Measurements from ENCODE around the gene ELOVL7.
"Not testable (repeated sequence)": the region's sequence is repeated elsewhere in the genome, so short reads cannot be mapped to it uniquely, and the experiment has no call there.

ELOVL7 gene

DNA sequence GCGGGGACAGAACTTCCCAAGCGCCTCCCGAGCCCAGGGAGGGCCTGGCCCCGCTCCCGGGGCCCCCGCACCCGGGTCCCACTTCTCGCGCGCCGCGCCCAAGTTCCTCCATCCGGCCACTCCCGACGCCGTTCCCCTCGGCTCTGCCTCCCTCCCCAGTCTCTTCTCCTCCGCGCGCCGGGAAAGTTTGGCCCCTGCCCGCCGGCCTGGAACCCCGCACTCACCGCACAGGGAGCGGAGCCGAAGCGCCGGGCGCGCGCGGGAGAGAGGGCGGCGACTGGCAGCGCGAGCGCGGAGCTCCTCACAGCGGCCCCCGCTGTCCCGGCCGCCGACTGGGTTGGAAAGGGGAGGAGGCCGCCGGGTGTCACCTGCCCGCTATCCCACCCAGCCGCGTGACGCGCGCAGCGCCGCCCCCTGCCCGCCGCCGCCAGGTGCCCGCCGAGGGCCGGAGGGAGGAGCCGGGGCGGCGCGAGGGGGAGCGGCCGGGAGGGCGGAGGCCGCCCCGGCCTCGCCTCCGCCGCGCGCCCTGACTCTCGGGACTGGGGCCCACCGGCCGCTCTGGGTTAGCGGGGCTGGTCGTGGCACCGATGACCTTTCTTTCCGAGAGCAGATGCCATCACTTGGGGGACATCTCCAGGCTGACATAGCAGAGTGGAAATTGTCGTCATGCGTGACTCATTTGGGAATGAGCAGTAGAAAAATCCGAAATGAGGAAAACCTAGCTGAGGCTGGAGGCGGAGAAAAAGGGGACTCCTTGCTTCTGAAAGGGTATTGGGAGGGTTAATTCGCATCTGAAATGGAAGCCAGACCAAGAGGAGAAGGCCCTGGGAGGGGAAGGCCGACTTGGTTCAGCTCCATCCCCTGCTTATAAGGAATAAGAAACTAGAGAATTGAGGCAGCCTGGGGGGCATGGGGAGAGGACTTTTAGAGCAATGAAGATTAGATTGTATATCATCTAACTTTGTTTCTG lies at the start of gene ELOVL7:
Gene ELOVL7, minus strand, starts transcription at position 334 of the 970 bp plus-strand sequence. CDS start 56,872 bp downstream, outside the sequence.
- DNase-seq, result peak; percentile 61

DNA sequence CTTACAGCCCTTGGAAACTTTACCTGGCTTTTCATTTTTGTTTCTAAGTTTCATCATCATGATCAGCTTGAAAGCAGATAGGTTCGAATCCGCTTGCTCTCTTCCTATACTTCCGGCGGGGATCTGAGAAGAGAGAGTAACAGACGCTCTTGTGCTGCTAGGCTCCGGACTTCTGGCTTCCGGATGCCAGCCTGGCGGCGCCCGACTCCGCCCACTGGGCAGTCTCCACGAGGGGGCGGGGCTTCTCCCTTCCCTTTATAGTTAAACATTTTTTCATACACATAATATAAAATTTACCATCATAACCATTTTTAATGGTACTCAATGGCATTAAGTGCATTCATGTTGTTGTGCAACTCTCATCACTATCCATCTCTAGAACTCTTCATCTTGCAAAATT lies 49.5 kb upstream of the ELOVL7 start:
- no peak for DNase-seq

DNA sequence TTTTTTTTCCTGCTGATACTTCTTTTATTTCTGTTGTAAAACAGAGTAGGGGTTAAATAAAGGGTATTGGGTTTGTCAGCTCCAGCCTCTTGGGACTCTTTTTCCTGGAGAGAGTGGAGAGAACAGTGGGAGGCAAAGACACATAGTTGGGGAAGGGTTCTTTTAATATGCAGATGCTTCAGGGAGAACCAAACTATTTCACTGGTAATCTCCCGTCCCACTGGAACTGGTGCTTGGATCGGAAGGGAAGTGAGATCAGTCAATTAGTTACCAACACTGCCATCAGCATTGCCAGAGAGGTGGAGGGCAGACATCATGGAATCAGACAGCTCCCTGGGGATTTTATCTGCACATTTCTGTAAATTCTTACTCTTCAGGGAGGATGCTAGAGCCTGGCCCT lies 47.6 kb upstream of the ELOVL7 start:
- no peak for DNase-seq

DNA sequence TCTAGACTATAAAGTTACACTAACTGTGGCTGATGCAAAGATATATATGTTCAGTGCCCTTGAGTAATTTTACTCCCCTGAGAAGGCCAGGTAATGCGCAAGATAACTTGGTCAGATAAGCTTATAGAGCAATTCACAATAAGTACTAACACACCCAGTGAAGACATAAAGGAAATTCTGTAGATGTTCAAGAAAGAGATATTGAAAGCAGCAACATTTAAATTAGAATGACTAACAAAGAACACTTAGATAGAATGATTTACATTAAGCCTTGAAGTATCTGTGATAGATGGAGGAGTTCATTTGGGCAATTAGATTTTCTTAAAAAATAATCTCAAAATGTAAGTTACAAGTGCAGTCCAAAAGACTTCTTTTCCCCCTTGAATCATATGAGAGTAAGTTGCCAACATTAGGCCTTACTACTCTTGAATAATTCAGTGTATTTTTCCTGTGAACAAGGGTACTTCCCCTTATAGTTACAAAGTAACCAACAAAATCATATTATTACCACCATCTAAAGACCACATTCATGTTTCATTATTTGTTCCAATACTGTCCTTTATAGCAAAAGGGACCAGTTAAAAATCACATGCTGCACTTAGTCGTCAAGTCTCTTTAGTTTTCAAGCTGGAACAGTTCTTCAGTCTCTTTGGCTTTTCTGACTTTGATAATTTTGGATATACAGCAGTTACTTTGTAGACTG lies 44.4 kb upstream of the ELOVL7 start:
- DNase-seq, result no peak

DNA sequence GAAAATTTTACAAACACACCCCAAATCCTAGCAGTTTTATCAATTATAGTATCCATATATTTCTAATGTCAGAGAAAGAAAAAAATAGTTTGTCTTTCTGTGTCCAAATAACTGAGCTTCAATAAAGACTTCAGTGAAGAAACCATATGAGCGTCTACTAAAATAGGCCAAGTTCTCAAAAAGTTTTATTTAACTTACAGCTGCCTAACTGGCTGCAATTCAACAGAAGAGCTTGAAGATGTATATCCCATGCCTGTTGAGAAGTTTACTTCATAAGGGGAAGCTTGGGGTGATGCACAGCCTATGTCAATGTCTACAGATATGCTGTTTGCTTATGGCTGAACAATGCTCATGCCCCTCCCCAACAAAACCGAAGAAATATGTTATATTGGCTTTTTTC lies 43.7 kb upstream of the ELOVL7 start:
- DNase-seq, result no peak

DNA sequence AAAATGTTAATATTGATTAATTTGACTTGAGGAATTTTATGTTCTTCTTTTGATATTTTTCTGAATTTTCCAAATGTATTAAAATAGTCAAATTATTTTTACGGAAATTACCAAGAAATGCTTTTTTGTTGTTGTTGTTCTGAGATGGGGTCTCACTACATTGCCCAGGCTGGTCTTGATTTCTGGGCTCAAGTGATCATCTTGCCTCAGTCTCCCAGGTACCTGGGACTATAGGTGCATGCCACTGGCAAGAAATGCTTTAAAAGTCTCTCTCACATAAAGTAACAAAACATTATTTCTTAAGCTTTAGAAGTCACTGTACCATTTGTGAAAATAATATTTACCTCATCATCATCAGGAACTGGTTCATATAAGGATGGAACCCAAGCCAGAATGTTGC lies 43.0 kb upstream of the ELOVL7 start:
- no peak for DNase-seq

DNA sequence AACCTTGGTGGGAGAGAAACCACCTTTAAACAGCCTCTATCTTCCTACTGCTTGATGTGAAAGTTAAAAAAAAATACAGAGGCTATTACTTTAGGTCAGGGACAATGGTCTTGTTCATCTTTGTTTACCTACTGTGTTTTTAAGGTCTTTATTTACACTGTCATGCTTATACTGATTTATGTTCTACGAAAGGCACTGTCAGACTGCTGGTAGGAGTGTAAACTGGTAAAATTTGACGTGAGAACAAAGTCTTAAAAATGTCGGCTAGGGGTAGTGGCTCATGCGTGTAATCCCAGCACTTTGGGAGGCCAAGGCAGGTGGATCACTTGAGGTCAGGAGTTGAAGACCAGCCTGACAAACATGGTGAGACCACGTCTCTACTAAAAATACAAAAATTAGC lies 42.1 kb upstream of the ELOVL7 start:
- no peak for DNase-seq

DNA sequence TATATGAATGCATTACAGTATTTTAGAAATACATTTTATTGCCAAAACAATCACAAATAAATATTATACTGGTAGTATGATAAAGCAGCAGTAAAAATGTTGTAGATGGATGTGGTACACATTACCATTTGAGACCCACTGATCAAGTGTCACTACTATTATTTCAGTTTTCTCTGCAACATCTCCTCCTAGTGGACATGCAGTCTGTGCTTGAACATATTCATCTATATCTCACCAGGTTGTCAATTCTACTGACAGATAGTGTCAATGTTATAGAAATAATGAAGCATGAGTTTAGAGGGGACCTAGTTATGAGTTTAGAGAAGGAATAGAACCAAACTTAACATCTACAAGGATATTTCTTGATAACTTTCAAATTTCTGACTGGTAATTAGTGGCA lies 39.2 kb upstream of the ELOVL7 start:
- DNase-seq, result no peak

DNA sequence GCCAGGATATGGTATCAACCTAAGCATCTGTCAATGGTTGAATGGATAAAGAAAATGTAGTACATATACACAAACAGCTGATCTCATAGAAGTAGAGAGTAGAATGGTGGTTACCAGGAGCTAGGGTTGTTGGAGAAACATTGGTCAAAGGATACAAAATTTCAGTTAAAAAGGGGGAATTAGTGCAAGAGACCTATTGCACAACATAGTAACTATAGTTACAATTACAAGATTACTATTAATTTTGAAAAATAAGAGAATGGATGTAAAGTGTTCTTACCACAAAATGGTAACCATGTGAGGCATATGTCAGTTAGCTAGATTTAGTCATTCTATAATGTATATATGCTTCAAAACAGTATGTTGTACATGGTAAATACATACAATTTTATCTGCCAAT lies 28.8 kb upstream of the ELOVL7 start:
- no peak for DNase-seq

DNA sequence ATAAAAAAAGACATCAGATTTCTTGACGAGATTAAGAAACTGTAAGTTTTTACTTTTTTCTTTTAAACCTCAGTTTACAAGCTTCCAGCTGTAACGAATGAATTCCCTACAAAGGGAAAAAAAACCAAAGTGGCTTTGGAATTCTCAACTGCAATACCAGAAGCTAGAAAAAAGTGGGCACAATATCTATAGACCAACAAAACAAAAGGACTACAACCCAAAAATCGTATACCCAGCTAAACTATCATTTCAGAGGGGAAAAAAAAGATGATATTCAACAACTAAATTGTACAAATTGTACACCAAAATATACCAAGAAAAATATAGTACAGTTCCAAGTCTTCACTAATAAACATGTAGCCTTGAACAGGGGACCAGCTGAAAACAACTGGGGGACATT lies 26.8 kb upstream of the ELOVL7 start:
- DNase-seq, result no peak

DNA sequence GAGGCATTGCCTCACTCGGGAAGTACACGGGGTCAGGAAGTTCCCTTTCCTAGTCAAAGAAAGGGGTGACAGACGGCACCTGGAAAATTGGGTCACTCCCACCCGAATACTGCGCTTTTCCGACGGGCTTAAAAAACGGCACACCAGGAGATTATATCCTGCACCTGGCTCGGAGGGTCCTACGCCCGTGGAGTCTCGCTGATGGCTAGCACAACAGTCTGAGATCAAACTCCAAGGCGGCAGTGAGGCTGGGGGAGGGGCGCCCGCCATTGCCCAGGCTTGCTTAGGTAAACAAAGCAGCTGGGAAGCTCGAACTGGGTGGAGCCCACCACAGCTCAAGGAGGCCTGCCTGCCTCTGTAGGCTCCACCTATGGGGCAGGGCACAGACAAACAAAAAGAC lies 16.5 kb upstream of the ELOVL7 start:
- not testable (repeated sequence) for DNase-seq

DNA sequence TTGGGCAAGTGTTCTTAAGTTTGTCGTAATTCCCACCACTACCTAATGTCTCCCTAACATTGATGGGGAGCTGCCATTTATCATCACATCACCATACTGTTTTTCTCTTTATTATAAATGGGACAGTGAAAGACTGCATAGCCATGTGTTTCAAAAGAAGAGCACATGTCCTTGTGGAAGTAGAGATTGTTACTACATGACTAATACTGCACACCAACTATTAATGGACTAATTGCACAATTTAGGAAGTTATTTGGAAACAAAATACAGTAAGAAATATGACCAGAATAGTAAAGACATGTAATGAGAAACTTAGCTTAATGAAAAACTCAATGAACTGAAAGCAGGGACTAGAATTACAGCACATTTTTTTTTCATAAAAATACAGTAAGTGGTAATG lies 12.0 kb upstream of the ELOVL7 start:
- DNase-seq, result no peak

DNA sequence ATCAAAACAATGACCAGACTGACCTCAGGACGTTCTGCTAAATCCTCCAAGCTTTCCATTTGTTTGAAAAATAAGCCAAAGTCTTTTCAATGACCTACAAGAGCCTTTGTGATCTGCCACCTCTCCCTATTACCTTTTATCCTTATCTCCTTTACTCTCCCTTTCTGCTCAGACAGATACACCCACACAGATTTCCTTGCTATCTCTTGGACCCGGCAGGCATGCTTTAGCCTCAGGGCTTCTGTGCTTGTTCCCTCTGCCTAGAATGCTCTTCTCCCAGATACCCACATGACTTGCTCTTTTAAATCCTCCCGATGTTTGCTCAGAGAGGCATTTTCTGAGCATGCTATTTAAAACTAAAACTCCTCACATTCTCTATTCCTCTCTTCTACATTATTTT lies 8.9 kb upstream of the ELOVL7 start:
- DNase-seq, result no peak

DNA sequence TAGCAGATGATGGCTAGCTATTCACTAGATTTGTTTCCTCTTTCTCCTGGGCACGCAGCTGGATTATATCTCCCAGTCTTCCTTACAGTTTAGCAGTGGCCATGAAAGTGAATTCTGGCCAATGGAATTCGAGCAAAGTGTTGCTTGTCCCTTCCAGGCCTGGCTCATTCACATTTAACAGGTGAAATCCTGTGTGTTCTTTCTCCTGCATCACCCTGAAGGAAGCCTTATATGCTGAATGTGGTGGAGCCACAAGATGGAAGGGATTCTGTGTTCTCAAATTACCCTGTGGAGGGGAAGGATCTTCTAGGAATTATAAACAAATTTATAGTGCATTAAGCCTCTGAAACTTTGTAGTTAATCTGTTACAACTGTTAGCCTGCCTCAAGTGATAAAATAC lies 8.2 kb upstream of the ELOVL7 start:
- no peak for DNase-seq

DNA sequence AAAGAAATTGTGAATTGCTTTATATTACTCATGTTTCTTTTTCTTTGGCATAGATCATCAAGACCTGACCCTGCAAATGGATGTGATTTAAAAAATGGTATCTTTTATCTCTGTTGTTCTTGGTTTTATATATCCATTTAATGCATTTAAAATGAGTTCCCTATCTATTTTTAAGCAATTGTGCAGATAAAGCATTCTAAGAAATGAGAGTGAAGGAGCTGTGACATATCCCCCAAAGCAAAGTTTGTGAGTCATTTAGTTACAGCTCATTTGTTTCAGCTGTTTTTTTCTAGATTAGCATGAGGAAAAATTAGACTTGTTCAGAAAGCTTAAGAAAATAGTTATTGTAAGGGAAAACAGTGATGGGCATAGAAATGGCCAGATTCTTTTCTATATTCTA lies 7.6 kb upstream of the ELOVL7 start:
- no peak for DNase-seq

DNA sequence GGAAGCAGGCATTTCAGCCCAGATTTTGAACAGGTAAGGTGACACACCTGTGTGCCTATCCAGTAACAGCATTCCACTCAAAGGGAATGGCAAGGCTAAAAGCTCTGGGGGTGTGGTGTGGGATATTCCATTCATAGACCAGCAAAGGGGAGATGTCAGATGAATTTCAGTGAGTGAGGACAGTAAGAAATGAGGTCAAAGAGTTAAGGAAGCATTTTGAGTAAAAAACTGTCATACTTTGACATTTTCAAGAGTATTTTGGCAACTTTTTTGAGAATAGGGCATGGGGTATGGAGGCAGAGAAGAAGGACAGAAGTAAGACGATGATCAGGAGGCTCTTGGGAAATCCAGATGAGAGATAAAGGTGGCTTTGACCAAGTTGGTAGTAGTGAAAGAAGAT lies 2.2 kb upstream of the ELOVL7 start:
- DNase-seq, result no peak

DNA sequence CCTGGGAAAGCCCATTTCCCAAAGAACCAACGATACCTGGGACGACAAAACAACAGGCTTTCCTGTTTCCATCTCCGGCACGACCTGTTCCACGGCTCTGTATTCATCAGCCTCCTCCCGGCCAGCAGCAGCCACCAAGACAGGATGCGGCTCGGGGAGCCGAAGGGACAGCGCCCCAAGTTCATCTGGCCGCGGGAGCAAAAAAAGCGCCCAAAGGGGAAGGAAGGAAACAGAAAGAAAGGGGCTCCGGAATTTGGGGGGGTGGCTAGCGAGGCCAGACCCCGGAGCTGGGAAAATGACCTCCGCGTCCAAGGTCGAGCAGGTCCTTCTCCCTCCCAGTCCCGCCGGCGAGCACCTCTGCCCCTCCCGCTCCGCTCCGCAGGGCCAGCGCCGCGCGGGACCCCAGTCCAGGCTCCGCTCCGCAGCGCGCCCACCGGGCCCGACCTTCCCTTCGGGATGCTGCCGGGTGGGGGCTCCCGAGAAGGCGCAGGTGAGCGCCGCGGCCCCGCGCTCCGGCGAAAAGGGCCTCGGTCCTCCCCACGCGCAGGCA lies 608 bp downstream of the ELOVL7 start:
- DNase-seq, result peak; percentile 14

DNA sequence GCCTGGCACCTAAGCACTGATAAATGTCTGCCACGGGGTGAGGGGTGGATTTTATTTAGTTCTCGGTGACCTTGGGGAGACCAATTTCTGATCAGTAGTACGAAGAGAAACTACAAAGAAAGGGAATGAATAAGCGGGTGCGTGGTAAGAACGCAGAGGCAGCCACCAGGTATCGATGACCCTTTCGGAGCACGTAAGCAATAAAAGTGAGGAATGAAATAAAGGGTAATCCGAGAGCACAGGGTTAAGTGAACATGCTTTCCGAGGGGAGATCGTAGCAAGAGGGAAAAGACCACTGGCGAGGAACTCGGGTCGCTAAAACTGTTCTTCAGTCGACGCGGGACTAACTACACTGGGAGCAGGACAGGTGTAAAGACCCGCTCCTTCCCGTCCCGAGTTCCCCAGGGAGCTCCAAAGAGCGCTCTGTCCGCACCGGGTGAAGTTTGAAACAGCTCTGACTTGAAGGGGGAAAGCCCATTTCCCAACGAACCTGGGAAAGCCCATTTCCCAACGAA lies 1.1 kb downstream of the ELOVL7 start:
- DNase-seq, result no peak

DNA sequence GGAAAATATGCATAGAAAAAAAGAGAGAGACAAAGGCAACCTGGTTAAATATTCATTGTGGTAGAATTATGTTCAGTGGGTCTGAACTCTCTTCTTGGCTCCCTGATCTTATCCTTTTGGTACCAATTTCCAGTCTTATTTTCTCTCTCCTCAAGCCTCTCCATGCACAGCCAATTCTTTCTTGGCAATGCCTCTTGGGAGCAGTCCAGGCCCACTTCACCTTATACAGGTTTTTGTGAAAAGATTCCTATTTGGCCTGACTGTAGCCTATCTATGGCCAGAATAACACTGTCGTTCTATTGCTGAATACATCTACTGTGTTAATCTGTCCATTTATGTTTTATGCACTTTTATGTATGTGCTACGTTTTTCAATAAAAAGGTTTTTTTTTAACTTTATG lies 2.7 kb downstream of the ELOVL7 start:
- no peak for DNase-seq

DNA sequence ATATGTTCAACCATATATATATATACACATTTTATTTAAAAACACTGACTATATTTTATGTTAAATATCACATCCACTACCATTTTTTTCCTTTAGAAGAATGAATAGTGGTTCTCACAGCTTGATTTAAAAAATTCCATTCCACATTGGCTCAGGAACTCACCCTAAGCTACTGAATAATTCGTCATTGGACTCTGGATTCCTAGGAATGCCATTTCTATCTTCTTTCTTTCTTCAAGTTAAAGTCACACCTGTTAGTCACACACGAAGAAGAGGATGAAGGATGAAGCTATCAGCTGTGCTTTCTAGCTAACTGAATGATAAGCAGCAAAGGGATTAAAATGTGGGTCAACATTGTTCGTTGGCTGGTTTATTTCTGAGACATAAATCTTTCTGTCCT lies 7.9 kb downstream of the ELOVL7 start:
- DNase-seq, result no peak

DNA sequence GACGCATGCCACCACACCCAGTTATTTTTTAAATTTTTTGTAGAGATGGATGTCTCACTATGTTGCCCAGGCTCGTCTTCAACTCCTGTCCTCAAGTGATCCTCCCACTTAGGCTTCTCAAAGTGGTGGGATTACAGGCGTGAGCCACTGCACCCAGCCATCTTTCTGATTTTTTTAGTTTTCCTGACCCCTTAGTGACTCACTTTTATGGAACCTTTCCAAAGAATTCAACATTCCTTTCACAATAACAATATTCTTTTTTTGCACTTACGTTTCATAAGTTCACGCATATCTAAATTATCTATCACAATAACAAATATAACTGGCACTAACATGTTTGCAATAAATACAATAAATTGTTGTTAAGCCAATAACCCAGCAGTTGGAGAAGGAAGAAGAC lies 8.5 kb downstream of the ELOVL7 start:
- no peak for DNase-seq

DNA sequence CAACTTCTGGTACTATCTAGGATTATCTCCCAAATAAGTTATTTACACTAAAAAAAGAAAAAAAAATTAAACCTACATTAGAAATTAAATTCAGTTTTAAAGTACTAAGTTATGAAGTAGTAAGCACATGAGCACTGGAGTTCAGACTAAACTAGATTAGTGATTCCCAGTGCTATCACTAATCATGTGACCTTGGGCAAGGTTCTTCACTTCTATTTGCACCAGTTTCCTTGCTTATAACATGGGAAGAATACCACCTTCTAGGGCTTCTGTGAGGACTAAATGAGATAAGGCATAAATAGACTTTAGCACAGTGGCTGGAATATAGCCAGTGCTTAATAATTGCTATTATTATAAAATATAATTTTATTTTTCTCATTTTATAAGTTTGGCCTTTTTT lies 10.5 kb downstream of the ELOVL7 start:
- no peak for DNase-seq

DNA sequence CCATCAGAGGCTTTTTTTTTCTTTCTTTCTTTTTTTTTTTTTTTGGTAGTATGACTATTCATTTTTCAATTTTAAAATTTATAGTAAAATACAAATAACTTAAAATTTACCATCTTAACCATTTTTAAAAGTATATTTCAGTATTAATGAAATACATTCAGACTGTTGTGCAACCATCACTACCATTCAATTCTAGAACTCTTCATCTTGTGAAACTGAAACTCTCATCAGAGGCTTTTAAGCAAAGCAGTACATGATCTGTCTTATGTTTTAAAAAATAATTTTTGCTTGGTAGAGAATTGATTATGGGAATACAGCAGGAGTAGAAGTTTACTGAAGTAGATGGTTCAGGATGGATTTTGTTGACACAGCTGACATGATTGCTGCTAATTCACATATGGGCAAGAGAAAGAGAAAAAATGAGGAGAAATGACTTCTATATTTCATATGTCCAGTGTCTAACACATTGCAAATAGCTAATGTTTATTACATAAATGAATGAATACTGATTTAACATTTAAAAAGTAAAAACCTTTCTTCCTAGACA lies 13.4 kb downstream of the ELOVL7 start:
- no peak for DNase-seq
